ENCODE results near the gene BBIP1.

Gene BBIP1, protein sequence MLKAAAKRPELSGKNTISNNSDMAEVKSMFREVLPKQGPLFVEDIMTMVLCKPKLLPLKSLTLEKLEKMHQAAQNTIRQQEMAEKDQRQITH

DNA sequence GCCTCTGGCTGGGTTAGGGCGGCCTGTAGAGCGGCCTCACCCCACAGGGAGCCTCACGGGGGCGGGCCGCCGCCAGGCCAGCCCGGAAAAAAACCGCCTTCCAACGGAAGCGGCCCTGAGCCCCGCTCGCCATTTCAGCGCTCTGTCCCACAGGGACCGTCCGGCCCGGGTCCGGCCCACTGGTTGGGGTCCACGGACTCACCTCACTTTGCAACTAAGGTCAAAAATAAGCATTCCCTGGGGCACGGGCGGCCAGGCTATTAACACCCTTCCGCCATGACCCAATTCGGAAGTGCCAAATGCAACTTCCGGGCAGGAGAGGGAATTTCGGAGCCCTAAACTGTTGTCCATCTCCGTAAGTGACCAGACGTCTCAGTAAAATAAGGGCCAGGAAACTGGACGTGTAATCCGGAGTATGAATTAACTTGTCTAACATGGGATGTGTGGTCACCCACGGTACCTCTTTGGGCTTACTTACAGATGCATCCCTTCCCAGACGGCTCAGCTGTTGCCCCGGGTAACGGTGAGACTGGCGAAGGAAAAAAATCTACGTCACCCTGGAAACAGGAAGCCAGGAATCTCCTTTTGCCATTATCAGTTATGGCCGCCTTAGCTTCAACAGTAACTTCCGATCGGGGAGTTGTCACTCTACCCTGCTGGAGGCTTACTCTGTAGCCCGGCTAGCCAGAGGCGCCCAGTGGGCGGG is at the start of gene BBIP1:
TSS of gene BBIP1 (minus strand) at position 538 of the 706 bp plus-strand sequence. CDS start 1,023 bp downstream, outside the sequence.
- peak; percentile 100 for DNase-seq

DNA sequence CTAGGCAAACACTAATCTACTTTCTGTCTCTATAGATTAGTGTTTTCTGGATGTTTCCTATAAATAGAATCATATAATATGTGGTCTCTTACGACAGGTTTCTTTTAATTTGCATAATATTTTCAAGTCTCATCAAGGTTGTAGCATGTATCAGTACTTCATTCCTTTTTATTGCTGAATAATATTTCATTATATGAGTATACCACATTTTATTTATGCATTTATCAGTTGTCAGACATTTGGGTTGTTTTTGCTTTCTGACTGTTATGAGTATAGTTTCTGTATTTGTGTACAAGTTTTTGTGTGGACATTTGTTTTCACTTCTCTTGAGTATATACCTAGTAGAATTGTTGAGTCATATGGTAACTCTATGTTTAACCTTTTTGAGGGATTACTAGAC is 48.7 kb upstream of the BBIP1 start:
- DNase-seq = no peak

DNA sequence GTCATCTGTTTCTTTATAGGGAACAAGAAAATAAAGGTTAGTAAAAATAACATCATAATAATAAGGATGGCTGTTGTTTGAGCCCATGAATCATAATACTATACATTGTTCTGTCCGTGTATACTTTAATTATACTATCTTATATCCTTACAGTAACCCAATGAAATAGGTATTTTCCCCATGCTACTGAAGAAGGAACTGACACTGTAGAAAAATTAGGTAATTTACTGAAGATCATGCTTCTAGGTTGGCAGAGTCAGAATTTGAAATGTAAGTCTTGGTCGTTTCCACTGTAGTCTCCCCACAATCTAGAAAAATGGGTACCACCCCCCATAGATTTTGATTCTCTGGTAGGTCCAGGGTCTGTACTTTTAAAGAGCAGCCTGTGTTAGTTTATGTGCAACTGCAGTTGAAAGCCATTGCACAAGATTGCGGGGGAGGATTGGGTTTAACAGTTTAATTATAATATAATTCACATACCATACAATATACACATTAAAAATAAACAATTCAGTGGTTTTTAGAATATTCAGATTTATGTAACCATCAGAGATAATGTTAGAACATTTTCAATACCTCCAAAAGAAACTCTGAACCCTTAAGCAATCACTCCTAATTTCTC is 48.1 kb upstream of the BBIP1 start:
- DNase-seq = peak; percentile 15

DNA sequence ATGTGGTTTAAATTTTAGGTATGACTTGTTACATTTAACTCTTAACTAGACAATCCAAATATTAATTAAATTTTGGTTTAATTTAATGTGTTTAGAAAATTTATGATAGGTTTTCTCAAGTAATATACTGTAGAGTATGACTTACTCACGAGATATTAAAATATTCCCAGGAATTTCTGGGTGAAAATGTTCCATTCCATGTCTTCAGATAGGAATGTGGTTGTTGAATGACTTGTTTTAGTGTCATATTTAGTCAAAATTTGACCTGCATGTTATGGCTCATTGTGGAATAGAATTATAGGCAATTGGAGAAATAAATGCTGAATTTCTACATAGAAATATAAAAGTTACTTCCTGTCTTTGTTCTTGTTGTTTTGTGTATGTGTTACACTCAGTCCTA is 47.2 kb upstream of the BBIP1 start:
- DNase-seq = no peak

DNA sequence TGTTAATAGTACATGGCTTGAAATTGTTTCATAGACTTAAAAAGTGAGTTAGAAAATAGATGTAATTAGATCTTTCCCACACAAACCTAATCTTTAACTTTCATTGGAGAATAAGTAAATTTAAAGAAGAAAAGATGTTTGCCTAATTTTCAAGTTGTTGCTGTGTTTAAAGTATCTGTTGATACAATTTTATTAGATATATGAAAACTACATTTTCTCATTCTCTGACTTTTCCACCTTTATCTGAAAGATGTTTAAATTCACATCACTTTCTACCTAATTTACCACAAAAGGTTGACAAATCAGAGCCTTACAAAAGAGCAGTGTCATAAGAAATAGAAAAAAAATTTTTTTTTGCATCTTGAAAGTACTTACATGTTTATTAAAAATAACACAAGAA is 46.2 kb upstream of the BBIP1 start:
- no peak for DNase-seq

DNA sequence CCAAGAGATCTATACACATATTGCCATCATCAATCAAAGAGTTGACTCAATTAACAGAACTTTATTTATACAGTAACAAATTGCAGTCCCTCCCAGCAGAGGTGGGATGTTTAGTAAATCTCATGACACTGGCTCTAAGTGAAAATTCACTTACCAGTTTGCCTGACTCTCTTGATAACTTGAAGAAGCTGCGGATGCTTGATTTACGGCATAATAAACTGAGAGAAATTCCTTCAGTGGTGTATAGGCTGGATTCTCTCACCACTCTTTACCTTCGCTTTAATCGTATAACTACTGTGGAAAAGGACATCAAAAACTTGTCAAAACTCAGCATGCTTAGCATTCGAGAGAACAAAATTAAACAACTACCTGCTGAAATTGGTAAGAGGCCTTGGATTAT is 45.7 kb upstream of the BBIP1 start:
- DNase-seq = no peak

DNA sequence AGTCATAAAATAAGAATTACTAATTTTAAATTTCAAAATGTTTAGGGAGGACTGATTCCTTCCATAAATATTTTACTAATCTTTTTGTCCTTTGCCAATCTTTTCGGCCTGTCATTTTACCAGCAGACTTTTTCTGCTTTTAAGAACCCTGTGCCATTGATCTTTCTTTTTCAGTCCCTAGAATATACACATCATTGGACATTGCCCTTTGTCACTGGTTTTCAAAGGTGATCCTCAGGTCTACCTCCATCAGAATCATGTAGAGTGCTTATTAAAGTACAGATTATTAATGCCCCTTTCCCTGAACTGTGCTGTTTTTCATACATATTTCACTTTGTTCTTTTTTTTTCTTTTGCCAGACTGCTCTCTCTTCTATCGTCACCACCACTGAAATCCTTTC is 44.2 kb upstream of the BBIP1 start:
- DNase-seq = no peak

DNA sequence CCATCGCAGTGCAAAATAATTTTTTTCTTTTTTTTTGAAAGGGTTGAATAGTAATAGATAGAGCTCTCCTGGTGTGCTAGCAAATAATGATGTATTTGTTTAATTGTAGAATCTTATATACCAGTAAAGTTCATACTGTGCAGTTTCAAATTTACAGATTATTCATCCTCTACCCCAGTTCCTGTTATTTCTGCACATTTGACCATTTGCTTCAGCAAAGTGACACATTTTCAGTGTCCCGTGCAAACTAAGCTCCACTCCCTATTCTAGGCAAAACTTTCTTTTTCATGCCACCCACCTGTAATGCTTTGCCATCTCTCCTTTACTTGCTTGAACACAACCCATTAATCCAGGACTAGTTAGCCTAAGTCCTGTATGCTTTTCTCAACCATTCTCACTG is 43.5 kb upstream of the BBIP1 start:
- no peak for DNase-seq

DNA sequence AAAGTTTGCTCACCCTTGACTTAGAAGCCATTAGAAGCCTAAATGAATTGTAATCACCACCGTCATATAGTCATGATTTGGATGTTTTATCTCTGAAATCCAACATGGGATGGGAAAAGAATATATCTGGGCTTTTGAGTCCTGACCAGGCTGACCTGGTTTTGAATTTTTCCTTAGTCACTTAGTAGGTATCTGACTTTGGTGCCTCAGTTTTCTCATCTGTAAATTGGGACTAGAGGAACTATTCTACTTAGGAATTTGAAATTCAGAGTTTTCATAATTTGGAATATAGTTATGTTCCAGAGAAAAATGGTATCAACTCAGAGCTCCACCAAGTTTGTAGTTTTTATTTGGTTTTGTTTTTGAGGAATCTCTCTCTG is 41.3 kb upstream of the BBIP1 start:
- DNase-seq = no peak

DNA sequence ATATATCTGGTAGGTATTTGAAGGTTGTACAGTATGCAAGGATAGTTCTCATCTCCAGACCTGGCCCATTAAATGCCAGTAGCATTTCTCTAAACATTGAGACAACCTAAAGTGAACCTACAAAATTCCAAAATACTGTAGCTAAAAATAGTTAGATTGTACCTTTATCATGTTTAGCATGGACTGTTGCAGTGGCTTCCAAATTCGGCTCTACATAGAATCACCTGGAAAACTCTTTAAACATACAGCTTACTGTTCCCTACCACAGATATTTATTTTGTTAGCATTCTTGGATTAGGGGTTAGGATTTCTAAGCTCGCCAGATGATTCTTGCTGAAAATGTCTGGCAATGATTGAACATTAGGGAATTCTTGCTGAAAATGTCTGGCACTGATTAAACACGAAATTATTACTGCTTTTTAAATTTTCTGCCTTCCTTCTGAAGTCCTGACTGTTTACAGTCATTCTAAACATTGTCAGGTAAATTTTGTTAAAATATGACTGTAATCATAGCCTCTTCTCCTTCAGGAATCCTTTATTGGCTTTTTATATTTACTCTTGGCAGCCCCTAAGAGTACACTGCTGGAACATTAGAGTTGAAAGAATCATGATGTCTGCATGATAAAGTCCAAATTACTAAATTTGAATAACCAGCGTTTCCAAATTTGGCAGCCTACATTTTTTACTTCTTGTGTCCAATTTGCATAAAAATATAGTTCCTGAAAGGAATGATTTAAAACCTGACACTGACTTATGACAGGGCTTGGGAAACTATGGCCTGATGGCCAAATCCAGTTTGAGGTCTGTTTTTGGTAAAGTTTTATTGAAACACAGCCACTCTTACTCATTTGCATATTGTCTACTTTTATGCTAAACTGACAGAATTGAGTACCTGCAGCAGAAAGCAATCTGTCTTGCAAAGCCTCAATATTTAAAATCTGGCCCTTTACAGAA is 40.7 kb upstream of the BBIP1 start:
- DNase-seq = no peak

DNA sequence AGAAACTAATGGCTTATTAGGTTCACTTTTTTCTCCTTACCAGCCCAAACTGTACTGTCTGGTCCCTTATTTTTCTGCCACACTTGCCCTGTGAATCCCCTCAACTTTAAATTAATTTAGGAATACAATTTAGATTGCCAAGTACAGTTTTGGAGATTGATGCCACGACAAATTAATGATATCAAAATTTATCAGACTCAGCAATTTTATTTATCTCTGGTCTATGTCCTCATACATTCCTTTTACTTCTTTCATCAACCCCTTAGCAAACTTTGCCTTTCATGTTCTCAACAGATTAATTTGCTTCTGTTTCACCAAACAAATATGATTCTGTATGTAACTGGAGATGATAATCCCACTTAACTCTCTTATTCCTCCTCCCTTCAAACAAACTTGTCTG is 38.6 kb upstream of the BBIP1 start:
- no peak for DNase-seq

DNA sequence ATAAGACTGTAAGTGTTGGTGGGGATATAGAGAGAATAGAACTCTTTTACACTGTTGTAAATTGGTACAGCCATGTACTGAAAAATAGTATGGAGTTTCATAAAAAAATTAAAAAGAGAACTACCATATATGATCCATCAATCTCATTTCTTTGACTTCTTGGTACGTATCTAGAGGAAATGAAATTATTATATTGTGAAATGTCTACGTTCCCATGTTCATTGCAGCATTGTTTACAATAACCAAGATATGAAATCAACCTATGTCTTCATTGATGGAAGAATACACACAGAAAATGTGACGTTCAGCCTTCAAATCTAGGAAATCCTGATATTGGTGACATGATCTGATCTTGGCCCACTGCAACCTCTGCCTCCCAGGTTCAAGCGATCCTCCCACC is 32.4 kb upstream of the BBIP1 start:
- no peak for DNase-seq

DNA sequence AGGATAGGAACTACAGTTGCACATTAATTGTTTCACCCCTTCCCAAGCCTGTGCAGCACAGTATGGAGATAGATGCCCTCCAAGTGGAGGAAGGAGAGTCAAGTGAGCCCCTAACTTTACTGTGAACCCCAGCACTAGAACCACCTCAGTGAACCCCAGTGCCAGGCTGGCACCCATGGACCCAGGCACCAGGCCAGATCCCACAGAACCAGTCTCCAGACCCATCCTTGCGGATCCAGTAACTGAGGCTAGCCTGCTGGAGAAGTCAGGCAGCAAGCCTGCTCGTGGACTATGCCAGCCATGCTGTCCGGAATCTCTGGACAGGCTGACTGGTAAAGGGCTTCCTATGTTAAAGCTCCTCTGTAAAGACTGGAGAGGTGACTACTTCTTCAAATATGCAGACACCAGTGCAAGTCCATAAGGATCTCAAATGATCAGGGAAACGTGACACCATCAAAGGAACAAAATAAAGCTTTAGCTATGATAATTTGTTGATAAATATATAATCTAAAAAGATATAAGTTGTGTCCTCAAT is 28.1 kb upstream of the BBIP1 start:
- no peak for DNase-seq

DNA sequence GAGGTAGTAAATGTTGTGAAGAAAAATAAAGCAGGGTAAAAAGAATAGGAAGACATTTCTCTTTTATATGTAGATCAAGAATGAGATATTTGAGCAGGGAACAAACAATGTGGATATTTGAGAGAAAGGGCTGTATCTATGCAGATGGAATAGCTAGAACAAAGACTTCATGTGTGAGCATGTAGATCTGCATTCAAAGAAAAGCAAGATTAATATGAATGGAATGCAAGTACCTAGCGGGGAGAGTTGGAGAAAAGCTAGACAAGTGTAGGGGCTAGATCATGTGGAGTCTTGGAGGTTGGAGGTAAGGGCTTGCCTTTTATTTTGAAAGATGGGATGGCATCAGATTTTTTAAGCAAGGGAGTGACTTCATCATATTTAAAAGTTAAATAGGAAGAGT is 27.5 kb upstream of the BBIP1 start:
- DNase-seq = no peak

DNA sequence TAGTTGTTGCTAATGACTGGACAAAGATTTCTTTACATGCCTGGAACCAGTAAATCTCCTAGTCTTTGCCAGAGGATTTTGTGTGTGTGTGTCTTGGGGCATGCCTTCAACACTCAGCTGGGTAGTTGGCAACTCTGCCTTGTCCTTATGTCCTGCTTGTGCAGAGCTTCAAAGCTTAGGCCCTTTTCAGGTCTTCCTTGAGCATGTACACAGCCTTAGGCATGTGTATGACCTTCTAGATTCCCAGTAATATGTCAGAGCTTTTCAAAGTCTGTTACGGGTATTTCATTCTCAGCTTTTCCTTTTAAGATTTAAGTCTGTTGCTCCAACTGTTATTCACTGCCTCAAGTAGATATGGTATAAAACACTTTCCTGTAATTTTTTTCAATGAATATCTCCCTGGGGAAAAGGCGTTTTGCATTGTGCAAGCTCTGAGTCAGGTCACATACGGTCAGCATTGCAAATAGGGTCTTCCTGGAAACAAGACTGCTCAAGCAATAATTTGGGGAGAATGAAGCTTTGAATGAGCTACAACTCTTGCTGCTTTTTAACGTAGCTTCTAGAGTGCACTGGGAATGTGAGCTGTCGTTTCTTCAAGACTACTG is 25.9 kb upstream of the BBIP1 start:
- no peak for DNase-seq

DNA sequence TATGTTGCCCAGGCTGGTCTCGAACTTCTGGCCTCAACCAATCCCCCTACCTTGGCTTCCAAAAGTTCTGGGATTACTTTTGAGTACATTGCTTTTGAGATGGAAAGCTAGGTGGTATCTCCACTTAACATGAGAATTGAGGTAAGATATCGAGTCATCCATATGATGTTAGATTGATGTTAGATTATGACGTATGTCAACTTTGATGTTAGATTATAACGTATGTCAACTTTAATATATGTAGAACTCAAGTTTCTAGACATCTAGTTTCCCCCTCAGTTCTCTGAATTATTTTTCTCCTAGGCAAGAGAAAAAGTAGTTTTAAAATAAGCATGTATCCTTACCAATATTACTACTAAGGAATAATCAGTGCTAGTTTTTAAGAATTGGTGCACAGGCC is 20.4 kb upstream of the BBIP1 start:
- DNase-seq = no peak

DNA sequence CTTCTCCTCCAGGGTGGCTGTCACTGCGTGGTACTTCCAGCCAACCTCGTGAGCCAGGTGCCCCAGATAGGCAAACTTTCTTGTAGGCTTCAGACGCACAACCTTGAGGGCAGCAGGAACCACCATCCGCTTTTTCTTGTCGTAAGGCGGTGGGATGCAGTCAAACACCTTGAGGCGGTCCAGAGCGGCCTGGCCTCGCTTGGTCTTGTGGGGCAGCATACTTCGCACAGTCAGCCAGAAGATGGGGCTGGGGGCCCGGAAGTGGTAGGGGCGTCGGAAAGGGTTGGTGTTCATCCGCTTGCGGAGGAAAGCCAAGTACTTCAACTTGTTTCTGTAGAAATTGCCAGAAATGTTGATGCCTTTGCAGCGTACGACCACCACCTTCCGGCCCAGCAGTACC is 17.8 kb upstream of the BBIP1 start:
- no peak for DNase-seq

DNA sequence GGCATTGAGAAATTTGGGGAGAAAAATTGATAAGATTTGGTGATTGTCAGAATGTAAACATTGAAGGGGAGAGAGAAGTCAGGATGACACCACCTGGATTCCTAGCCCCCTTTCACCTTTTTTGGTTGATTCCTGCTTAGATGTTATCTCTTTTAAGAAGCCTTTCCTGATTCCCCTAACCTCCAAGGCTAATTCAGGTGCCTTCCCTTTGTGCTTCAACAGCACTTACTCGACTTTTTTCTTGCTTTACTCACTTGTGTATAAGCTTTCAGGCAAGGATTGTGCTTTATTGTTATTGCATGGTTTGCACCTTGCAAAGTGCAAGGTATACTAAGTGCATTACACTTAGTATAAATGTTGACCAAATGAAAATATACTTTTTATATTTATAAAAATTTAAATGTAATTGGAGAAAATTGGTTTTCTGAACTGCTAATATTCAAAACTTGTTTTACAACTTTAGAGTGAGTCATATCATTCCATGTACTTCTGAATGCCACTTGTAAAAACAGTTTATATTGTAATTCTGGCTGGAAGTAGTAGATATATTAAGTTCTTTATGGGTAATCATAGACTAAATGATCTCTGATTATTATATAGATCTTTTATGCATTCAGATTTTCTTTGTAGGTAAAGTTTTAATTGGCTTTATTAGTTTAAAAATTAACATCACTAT is 13.7 kb upstream of the BBIP1 start:
- DNase-seq = no peak

DNA sequence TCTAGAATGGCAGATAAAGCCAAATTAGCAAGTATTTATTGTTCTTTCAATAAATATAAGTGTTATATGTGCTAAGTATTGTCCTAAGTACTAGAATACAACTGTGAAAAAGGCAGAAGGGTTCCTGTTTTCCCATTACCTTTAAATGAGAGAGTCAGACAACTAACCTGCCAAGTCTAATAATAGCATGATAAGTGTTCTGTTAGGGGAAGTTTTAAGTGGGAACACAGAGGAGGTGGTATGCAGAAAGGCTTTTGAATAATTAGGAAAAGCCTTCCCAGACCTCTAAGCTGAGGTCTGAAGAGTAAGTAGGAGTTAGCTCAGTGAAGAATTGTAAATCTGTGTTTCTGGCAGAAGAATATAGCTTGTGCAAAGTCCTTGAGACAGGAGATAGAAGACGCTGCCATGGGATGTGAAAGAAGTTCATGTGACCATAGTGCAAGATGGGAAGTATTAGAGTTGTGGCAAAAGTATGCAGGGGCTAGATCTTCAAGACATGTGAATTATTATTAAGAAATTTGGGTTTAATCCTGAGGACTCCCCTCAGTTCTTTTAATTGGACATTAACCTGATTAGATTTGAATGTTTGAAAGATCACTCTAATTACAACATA is 12.9 kb upstream of the BBIP1 start:
- no peak for DNase-seq

DNA sequence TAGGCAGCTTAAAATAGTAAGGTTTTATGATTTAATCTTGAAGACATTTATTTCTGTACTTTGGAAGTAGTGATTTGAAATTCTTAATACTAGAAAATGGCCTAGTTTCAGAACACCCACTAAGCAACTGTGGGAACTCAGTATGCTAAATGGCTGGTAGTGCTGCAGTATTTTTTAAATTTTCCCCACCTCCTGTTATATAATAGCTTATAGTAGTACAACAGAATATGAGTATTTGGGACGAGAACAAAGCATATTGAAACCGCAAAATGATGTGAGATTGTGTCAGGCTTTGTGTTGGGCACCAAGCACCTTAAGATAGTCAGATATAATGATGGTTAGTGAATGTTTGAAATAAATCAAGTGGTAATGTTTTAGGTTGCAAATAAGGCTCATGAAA is 8.5 kb upstream of the BBIP1 start:
- no peak for DNase-seq

DNA sequence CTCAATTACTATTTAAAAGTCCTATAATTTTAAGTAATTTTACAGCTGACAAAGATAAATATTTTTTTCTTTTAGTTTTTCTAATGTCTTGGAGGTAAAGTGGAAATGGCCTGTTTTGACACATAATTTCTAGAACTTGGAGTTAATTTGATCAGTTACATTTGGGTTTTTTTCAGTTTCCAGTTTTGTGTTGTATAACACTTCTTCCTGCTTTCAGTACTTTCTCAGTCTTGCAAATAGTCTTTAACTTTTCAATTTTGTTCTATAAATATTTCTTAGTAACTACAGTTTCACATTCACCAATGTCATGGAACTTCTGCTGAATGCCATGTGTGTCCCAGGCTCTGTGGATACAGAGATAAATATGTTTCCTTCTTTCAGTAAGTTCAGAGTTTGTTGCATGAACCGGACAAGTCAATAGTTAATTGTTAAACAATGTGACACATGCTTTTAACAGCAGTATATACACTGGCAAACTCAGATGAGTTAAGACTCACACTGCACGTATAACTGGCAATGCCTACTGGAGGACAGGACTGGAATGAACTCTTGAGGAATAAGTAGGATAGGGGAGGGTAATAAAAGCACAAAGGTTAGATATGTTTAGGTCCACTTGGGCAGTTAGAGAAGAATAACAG is 5.0 kb upstream of the BBIP1 start:
- no peak for DNase-seq

All from OCI-M1 (cell line).